Fibroblast of skin of back (primary cell): ENCODE measurements around the gene PDLIM5.
A peak's percentile ranks its signal among the peaks of the same experiment; 100 is the strongest.
"Not testable (repeated sequence)": the region's sequence is repeated elsewhere in the genome, so short reads cannot be mapped to it uniquely, and the experiment has no call there.

Experiments used
- DNase-seq: peaks from one replicate; pipeline ENCODE4 v3.0.0-alpha.2; 2013

PDLIM5 gene

GRCh38 chr4:94498502-94498901, 46.8 kb downstream of the PDLIM5 start:
- DNase-seq = no peak

- peak; percentile 33 for DNase-seq
These were observed 48.9 kb downstream of the PDLIM5 start for GRCh38 chr4:94500685-94501084.

GRCh38 chr4:94504545-94504944, 52.8 kb downstream of the PDLIM5 start:
- peak; percentile 57 for DNase-seq

- no peak for DNase-seq
These were observed 55.1 kb downstream of the PDLIM5 start for GRCh38 chr4:94506822-94507221.

GRCh38 chr4:94507281-94507680, 55.5 kb downstream of the PDLIM5 start:
- DNase-seq = no peak

GRCh38 chr4:94507708-94508107, 56.0 kb downstream of the PDLIM5 start:
- DNase-seq = peak; percentile 73

- no peak for DNase-seq
These were observed 56.6 kb downstream of the PDLIM5 start for GRCh38 chr4:94508296-94508695.

GRCh38 chr4:94508806-94509205, 57.1 kb downstream of the PDLIM5 start:
- DNase-seq = no peak

- DNase-seq = no peak
These were observed 59.8 kb downstream of the PDLIM5 start for GRCh38 chr4:94511591-94511990.

GRCh38 chr4:94513532-94513931, 61.8 kb downstream of the PDLIM5 start:
- DNase-seq = not testable (repeated sequence)

GRCh38 chr4:94515365-94515764, 63.6 kb downstream of the PDLIM5 start:
- DNase-seq = no peak

GRCh38 chr4:94516067-94516466, 64.3 kb downstream of the PDLIM5 start:
- peak; percentile 98 for DNase-seq

GRCh38 chr4:94516999-94517398, 65.3 kb downstream of the PDLIM5 start:
- DNase-seq = peak; percentile 44

GRCh38 chr4:94517492-94517891, 65.8 kb downstream of the PDLIM5 start:
- peak; percentile 85 for DNase-seq

GRCh38 chr4:94519019-94519418, 67.3 kb downstream of the PDLIM5 start:
- no peak for DNase-seq

- no peak for DNase-seq
These were observed 68.4 kb downstream of the PDLIM5 start for GRCh38 chr4:94519925-94520789.

- no peak for DNase-seq
These were observed 71.4 kb downstream of the PDLIM5 start for GRCh38 chr4:94523033-94523580.

- DNase-seq = peak; percentile 61
These were observed 71.9 kb downstream of the PDLIM5 start for GRCh38 chr4:94523617-94524016.

- DNase-seq = peak; percentile 78
These were observed 74.4 kb downstream of the PDLIM5 start for GRCh38 chr4:94525993-94526728.

GRCh38 chr4:94527556-94528233, 76.0 kb downstream of the PDLIM5 start:
- DNase-seq = no peak

- DNase-seq = no peak
These were observed 77.2 kb downstream of the PDLIM5 start for GRCh38 chr4:94528792-94529451.

GRCh38 chr4:94530073-94530472, 78.3 kb downstream of the PDLIM5 start:
- DNase-seq = no peak
